T-cell (primary cell): Measurements from ENCODE around the gene IDE. TPM values are rescaled to one million over a fixed set of nuclear protein-coding genes. Genes with fewer than 3 reads are reported as not detected.
"Not testable (repeated sequence)": the region's sequence is repeated elsewhere in the genome, so short reads cannot be mapped to it uniquely, and the experiment has no call there.

Experiments used
- ATAC-seq, 4 experiments: fragments of 200-7000 bp in 3 of 4; fragments of 150-1000 bp in 1 of 4; cut with Tn5 transposase; replicated peaks in 1 of 4; 1 replicate in 3 of 4; 2 replicates in 1 of 4; pipeline ENCODE4 v1.10.0; 2021; ENCODE audit warnings: moderate library complexity in 3 of 4, mild to moderate bottlenecking in 2 of 4, moderate number of reproducible peaks in 1 of 4
- CTCF ChIA-PET, 2 donors: fragments of 300-600 bp; sonication (Branson Sonifier 250); formaldehyde crosslinking; loops; one replicate each; lab custom pipeline; 2022; ENCODE audit warnings: antibody characterized with exemption in 2 of 2; lab: Charles Lee
- POLR2A ChIA-PET, 2 donors: fragments of 300-600 bp; sonication (Branson Sonifier 250); formaldehyde crosslinking; loops; one replicate each; lab custom pipeline; 2022; ENCODE audit warnings: antibody characterized with exemption in 2 of 2; lab: Charles Lee
- DNase-seq, 35 experiments: peaks; one replicate each; pipeline versions ENCODE4 v3.0.0 to v3.0.0-alpha.2; 2013 to 2023
- H3K27ac ChIP-seq: one replicate; pipeline ENCODE4 v1.5.1; 2013; ENCODE audit warnings: low read length
- H3K27me3 ChIP-seq, 2 experiments: replicated peaks in 1 of 2; 1 replicate in 1 of 2; 2 replicates in 1 of 2; pipeline versions ENCODE4 v1.6.1 to v1.7.0; 2013; ENCODE audit warnings: low read length in 1 of 2, mixed read lengths in 1 of 2; ENCODE audit not compliant: control insufficient read depth in 2 of 2, insufficient read depth in 2 of 2; ENCODE audit errors: extremely low read depth in 1 of 2
- H3K36me3 ChIP-seq, 2 donors: 1 replicate in 1 of 2; 2 replicates in 1 of 2; pipeline versions ENCODE4 v1.6.1 to v1.7.0; 2013; ENCODE audit warnings: low read length in 1 of 2; ENCODE audit not compliant: control insufficient read depth in 2 of 2, insufficient read depth in 1 of 2; ENCODE audit errors: extremely low read depth in 1 of 2
- H3K4me1 ChIP-seq, 2 experiments: 1 replicate in 1 of 2; 2 replicates in 1 of 2; pipeline versions ENCODE4 v1.6.1 to v1.7.0; 2013; ENCODE audit warnings: low read length in 2 of 2, mixed read lengths in 1 of 2; ENCODE audit not compliant: insufficient read depth in 2 of 2, control insufficient read depth in 1 of 2; ENCODE audit errors: extremely low read depth in 1 of 2
- H3K4me3 ChIP-seq, 2 donors: 1 replicate in 1 of 2; 2 replicates in 1 of 2; pipeline versions ENCODE4 v1.5.1 to v1.7.0; 2013; ENCODE audit warnings: mild to moderate bottlenecking in 2 of 2, low read length in 1 of 2, moderate library complexity in 1 of 2; ENCODE audit not compliant: control insufficient read depth in 1 of 2; ENCODE audit errors: extremely low read depth in 1 of 2
- H3K9me3 ChIP-seq: 2 replicates; pipeline ENCODE4 v1.7.0; 2013
- H3K27ac Mint-ChIP-seq, 2 donors: one replicate each; pipeline ENCODE4 v1.8.0; 2020 to 2021; ENCODE audit warnings: mild to moderate bottlenecking in 2 of 2, mixed read lengths in 2 of 2
- H3K27me3 Mint-ChIP-seq, 2 donors: one replicate each; pipeline ENCODE4 v1.8.0; 2021 to 2022; ENCODE audit warnings: mixed read lengths in 2 of 2
- H3K36me3 Mint-ChIP-seq: one replicate; pipeline ENCODE4 v1.8.0; 2021; ENCODE audit warnings: mixed read lengths
- H3K4me1 Mint-ChIP-seq, 3 donors: one replicate each; pipeline ENCODE4 v1.8.0; 2020 to 2022; ENCODE audit warnings: mixed read lengths in 3 of 3, mild to moderate bottlenecking in 1 of 3
- H3K4me3 Mint-ChIP-seq, 3 donors: one replicate each; pipeline ENCODE4 v1.8.0; 2020 to 2022; ENCODE audit warnings: mild to moderate bottlenecking in 3 of 3, mixed read lengths in 3 of 3, moderate library complexity in 3 of 3
- H3K9me3 Mint-ChIP-seq, 3 donors: one replicate each; pipeline ENCODE4 v1.8.0; 2020 to 2022; ENCODE audit warnings: mixed read lengths in 3 of 3
- WGBS: methylation state at CpG from one replicate; pipeline ENCODE4 v1.1.5; 2013; ENCODE audit warnings: missing lambda C conversion rate; ENCODE audit not compliant: insufficient coverage; 5-methylcytosine and 5-hydroxymethylcytosine counted together
- total RNA-seq, 35 experiments: library from RNA in 6 of 35; stranded (reverse) in 6 of 35; fragments of 120-200 nt in 1 of 35; gene quantifications; one replicate each; pipeline versions ENCODE4 v1.2.1 to v1.2.4 and lab custom pipeline; 2013 to 2026

IDE gene
- total RNA-seq, 5 donors from 2014 or later (not counting 1 experiment from before 2014, with no cell fraction given) = 24.7 to 31.8 (median 27.2) TPM

GRCh38 chr10:92569663-92570062 is 4.2 kb downstream of the IDE start:
- H3K27me3 ChIP-seq, H3K4me3 ChIP-seq, DNase-seq, H3K4me3 Mint-ChIP-seq, H3K9me3 Mint-ChIP-seq, H3K36me3 ChIP-seq, H3K27me3 Mint-ChIP-seq, H3K9me3 ChIP-seq, H3K27ac ChIP-seq, POLR2A ChIA-PET, ATAC-seq: not testable (repeated sequence)
- H3K4me1 ChIP-seq = peaks cover 2 to 16% of the 10 kb centered on the region in 2 experiments
- peak overlapping the region in 1 of 2 donors; percentile 22 for H3K27ac Mint-ChIP-seq
- peaks cover 20% of the 10 kb centered on the region for H3K36me3 Mint-ChIP-seq
- 100% methylated on average over 4 of the region's 5 CpGs for WGBS
- H3K4me1 Mint-ChIP-seq = peaks cover 52 to 55% (median 54%) of the 10 kb centered on the region in 3 donors
- CTCF ChIA-PET = interaction anchor here in 1 of 2 donors (0.6 kb wide), 1 partner anchor 36 kb away, joined by 3 read pairs; no protein-coding TSS in a partner anchor

DNA sequence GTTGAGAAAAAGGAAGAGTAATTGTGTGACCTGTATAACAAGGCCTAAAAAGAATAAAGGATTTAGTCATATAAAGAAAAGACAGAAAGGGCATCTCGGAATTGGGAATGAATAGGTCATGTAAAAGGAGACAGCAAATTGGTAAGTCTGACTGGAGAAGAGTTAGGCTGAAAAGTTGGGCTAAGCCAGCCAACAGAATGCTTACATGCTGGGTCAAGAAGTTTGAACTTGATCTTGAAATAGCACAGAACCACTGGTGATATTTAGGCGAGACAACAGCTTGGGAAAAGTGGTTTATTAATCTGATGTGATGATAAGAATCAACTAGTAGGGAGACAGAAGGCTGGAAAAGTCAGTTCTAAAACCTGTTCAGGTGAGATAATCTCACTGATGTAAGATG is 4.8 kb downstream of the IDE start:
- H3K27ac ChIP-seq = no peak overlapping the region
- H3K27ac Mint-ChIP-seq = peak overlapping the region in 1 of 2 donors; percentile 22
- 94% methylated on average over 2 of the region's 2 CpGs for WGBS
- no peak overlapping the region for H3K4me3 Mint-ChIP-seq
- peaks cover 0 to 2% of the 10 kb centered on the region in 2 donors for H3K36me3 ChIP-seq
- CTCF ChIA-PET = interaction anchor here in 1 of 2 donors (0.6 kb wide), 1 partner anchor 35 kb away, joined by 3 read pairs; no protein-coding TSS in a partner anchor
- H3K9me3 Mint-ChIP-seq = no peaks in the 10 kb centered on the region
- H3K27me3 Mint-ChIP-seq = no peaks in the 10 kb centered on the region
- H3K36me3 Mint-ChIP-seq = peaks cover 22% of the 10 kb centered on the region
- H3K4me3 ChIP-seq = no peak overlapping the region
- no peaks in the 10 kb centered on the region for H3K9me3 ChIP-seq
- peaks cover 2 to 16% of the 10 kb centered on the region in 2 experiments for H3K4me1 ChIP-seq
- H3K4me1 Mint-ChIP-seq = peaks cover 51 to 57% (median 54%) of the 10 kb centered on the region in 3 donors
- no peaks in the 10 kb centered on the region for H3K27me3 ChIP-seq
- no peak for DNase-seq
- POLR2A ChIA-PET = no interaction called here
- ATAC-seq = no peak

GRCh38 chr10:92567952-92568600 is 5.8 kb downstream of the IDE start:
- Mint-ChIP-seq H3K27ac (peak overlapping the region in 1 of 2 donors; percentile 29), H3K4me1 (peaks cover 53 to 61% (median 56%) of the 10 kb centered on the region in 3 donors), H3K27me3 (no peaks in the 10 kb centered on the region), H3K9me3 (no peaks in the 10 kb centered on the region), H3K4me3 (no peak overlapping the region), H3K36me3 (peaks cover 24% of the 10 kb centered on the region)
- peaks cover 0 to 2% of the 10 kb centered on the region in 2 donors for H3K36me3 ChIP-seq
- POLR2A ChIA-PET = no interaction called here
- peaks cover 2 to 13% of the 10 kb centered on the region in 2 experiments for H3K4me1 ChIP-seq
- H3K4me3 ChIP-seq = no peak overlapping the region
- no peak for ATAC-seq
- CTCF ChIA-PET = no interaction called here
- WGBS = no CpG with 5 or more reads among the region's 4 CpGs
- no peak overlapping the region for H3K27ac ChIP-seq
- no peak for DNase-seq
- no peaks in the 10 kb centered on the region for H3K27me3 ChIP-seq
- H3K9me3 ChIP-seq = no peaks in the 10 kb centered on the region

GRCh38 chr10:92562424-92562823 is 11.5 kb downstream of the IDE start:
- Histone ChIP-seq H3K4me3 (no peak overlapping the region), H3K36me3 (peaks cover 16 to 21% of the 10 kb centered on the region in 2 donors), H3K4me1 (no peaks in the 10 kb centered on the region), H3K9me3 (no peaks in the 10 kb centered on the region), H3K27me3 (no peaks in the 10 kb centered on the region), H3K27ac (no peak overlapping the region)
- peaks cover 19 to 35% (median 27%) of the 10 kb centered on the region in 3 donors for H3K4me1 Mint-ChIP-seq
- H3K27me3 Mint-ChIP-seq = no peaks in the 10 kb centered on the region
- H3K9me3 Mint-ChIP-seq = peaks cover 0 to 7% (median 5%) of the 10 kb centered on the region in 3 donors
- ChIA-PET POLR2A (no interaction called here), CTCF (interaction anchor here in 1 of 2 donors (0.5 kb wide), 1 partner anchor 12 kb away, joined by 3 read pairs; no protein-coding TSS in a partner anchor)
- peaks cover 56% of the 10 kb centered on the region for H3K36me3 Mint-ChIP-seq
- no peak overlapping the region for H3K4me3 Mint-ChIP-seq
- DNase-seq (no peak), ATAC-seq (no peak)
- no peak overlapping the region for H3K27ac Mint-ChIP-seq

GRCh38 chr10:92559046-92559445 is 14.8 kb downstream of the IDE start:
- H3K27me3 Mint-ChIP-seq = no peaks in the 10 kb centered on the region
- H3K4me3 Mint-ChIP-seq = no peak overlapping the region
- H3K27ac ChIP-seq = no peak overlapping the region
- ChIA-PET CTCF (no interaction called here), POLR2A (no interaction called here)
- no peak for DNase-seq
- H3K4me3 ChIP-seq = no peak overlapping the region
- H3K27ac Mint-ChIP-seq = no peak overlapping the region
- no peaks in the 10 kb centered on the region for H3K27me3 ChIP-seq
- peaks cover 3% of the 10 kb centered on the region for H3K9me3 ChIP-seq
- H3K36me3 Mint-ChIP-seq = peaks cover 56% of the 10 kb centered on the region
- WGBS = 95% methylated on average over 4 of the region's 4 CpGs
- peaks cover 18 to 33% of the 10 kb centered on the region in 2 donors for H3K36me3 ChIP-seq
- H3K4me1 Mint-ChIP-seq = peaks cover 8 to 13% (median 10%) of the 10 kb centered on the region in 3 donors
- no peaks in the 10 kb centered on the region for H3K4me1 ChIP-seq
- ATAC-seq = no peak
- H3K9me3 Mint-ChIP-seq = peaks cover under 1 to 11% (median 8%) of the 10 kb centered on the region in 3 donors

DNA sequence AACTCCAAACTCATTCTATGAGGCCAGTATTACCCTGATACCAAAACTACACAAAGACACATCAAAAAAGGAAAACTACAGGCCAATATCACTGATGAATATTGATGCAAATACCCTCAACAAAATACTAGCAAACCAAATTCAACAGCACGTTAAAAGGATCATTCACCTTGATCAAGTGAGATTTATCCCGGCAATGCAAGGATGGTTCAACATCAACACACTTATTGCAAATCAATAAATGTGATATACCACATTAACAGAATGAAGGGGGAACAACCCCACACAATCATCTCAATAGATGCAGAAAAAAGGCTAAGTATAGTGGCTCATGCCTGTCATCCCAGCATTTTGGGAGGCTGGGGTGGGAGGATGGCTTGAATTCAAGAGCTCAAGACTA is 19.9 kb downstream of the IDE start:
- ATAC-seq (no peak), DNase-seq (no peak)
- no peak overlapping the region for H3K27ac ChIP-seq
- H3K9me3 ChIP-seq = peaks cover 7% of the 10 kb centered on the region
- H3K4me1 Mint-ChIP-seq = peaks cover 0 to 5% (median 4%) of the 10 kb centered on the region in 3 donors
- peaks cover 3 to 14% (median 10%) of the 10 kb centered on the region in 3 donors for H3K9me3 Mint-ChIP-seq
- H3K36me3 ChIP-seq = peaks cover 16 to 20% of the 10 kb centered on the region in 2 donors
- CTCF ChIA-PET = no interaction called here
- H3K27ac Mint-ChIP-seq = no peak overlapping the region
- POLR2A ChIA-PET = no interaction called here
- H3K27me3 Mint-ChIP-seq = no peaks in the 10 kb centered on the region
- no peaks in the 10 kb centered on the region for H3K27me3 ChIP-seq
- no CpG with 5 or more reads among the region's 2 CpGs for WGBS
- no peak overlapping the region for H3K4me3 Mint-ChIP-seq
- H3K4me1 ChIP-seq = no peaks in the 10 kb centered on the region
- H3K36me3 Mint-ChIP-seq = peaks cover 52% of the 10 kb centered on the region
- H3K4me3 ChIP-seq = no peak overlapping the region
